Stimulated activated CD4-positive, alpha-beta T cell treated with anti-CD3 and anti-CD28 coated beads, Interleukin-1b, Interleukin-23, amount 100 ng/mL, for 24 hours (primary cell): ENCODE measurements around the gene PPAT.

Source experiments
- DNase-seq, 4 experiments: peaks; one replicate each; pipeline ENCODE4 v3.0.0-alpha.2; 2020; ENCODE audit warnings: low read depth in 4 of 4, low spot score in 1 of 4

The PPAT gene

GRCh38 chr4:56434599-56435139 lies 746 bp downstream of the PPAT start:
- peak in 2 of 4 experiments; percentile 2 to 24 for DNase-seq

DNA sequence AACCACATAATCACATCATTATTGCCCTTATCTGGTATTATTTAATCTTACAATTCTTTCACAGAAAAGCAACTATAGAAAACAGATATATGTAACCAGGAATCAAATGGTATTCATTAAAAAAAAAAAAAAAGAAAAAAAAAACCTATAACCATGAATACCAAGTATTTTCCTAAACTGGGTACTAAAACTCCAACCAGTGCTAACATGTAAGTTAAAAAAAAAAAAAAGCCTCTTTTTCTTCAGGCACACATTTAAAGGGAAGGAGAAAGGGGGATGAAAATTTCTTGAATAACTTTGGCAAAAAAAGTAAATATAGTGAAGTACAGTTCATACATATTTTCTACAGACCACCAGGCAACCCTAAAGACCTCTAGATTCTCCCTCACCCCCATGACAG lies 2.1 kb downstream of the PPAT start:
- no peak for DNase-seq

- DNase-seq: no peak
These were observed 5.2 kb downstream of the PPAT start for GRCh38 chr4:56430203-56430602.

- no peak for DNase-seq
These were observed 8.2 kb downstream of the PPAT start for GRCh38 chr4:56427179-56427578.

- DNase-seq: no peak
These were observed 9.1 kb downstream of the PPAT start for GRCh38 chr4:56426273-56426672.

GRCh38 chr4:56425518-56425917 lies 9.9 kb downstream of the PPAT start:
- no peak for DNase-seq

DNA sequence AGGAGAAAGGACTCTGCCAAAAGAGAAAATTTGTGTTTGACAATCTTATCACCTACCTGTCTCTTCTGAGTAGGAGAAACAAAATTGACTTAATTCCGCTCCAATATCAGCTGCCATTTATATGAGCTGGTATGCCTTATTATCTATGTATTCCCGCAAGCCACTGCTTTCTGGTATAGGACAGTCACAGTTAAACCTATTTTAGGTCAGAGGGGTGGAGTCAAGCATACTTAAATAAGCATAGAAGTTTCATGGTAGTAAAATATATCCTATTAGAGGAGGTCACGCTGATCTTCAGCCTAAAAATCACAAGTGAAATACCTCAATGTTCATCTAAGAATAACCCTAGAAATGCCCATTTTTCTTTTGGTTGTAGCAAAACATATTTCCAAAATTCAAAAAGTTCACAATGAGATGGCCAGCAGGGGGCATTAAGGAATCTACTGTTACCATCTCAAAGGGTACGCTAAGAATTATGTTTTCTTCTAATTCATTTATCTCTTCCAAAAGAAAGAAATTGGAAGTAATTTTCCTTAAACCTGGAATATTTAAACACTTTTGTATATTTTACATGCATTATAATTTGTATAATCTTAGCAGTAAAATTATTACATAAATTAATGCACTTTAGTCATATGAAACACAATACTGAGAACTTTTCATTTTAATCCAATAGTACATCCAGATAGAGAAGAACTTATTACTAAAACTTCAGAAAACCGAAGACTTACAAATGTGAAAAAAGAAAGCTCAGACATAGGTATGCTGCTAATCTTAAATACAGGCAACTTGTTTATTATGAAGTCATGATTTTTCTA lies 10.5 kb downstream of the PPAT start:
- no peak for DNase-seq

DNA sequence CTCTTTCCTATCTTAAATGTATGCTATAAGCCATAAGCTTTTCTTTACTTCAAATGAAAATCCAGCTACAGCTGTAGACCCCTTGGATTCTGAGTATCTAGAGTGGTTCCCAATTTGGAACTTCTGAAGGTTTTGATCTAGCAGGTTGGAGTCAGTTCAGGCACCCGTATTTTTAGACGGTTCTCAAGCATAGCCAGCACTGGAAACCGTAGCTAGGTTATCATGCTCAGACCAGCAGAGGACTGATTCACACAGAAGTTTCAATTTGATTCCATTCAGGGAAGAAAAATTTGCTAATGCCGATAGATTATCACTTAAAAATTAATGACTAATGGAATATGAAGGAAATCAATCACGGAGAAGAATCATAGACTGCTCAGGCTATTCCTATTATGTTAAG lies 11.2 kb downstream of the PPAT start:
- DNase-seq: no peak

GRCh38 chr4:56417396-56417795 lies 18.0 kb downstream of the PPAT start:
- no peak for DNase-seq

GRCh38 chr4:56416349-56416748 lies 19.1 kb downstream of the PPAT start:
- no peak for DNase-seq

DNA sequence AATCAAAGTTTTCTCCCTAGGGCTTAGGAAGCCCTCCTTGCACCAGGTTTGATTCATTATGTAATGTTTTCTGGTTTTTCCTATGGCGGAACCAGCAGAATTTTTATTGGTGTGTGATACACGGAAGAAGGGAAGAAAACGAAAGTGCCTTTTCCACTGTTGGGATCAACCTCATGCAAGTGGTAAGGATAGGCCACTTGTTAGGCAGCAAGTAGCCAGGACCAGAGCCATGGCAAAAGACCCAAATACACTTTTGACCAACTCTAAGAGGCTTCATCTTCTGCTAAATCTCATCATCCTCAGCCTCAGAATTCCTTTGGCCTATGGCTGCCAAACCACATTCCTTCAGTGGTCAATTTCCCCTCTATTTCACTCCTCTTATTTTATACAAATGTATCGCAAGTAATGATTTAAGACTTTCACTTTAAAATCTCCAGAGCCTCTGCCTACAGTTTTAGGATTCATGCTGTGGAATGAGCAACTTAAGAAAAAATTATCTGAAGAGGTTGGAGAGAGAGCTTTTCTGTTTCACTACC lies 21.2 kb downstream of the PPAT start:
- DNase-seq: no peak

DNA sequence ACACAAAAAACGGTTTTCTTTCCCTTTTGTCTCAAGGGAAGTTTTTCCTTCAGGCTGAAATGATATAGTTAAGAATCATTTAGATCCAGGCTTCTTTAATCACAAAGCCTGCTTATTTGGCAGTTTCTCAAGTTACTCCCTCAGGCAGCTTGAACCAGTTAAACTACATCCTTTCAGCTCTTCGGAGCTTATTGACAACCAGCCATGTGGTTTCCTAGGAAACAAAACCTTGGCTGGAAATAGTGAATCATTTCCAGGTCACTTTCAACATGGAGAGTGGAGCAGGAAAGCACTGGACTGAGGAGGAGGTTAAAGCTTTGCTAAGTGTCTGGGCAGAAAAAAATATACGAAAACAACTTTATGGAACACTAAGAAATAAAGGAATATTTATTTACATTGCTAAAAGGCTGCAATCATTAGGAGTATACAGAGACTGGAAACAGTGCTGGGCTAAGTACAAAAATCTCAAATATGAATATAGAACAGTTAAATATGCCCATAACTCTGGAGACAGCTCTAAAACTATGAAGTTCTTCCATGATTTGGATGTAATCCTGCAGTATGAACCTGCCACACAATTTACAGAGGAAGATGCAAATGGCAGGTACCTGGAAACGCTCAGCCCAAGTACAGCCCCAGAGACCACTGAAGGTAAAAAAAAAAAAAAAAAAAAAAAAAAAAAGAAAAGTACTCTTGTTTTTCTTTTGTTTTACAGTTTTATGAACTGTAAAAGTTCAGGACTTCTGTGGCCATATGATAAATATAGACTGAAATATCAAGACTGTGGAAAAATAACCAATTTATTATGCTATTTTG lies 25.0 kb downstream of the PPAT start:
- no peak for DNase-seq

- DNase-seq: no peak
These were observed 25.8 kb downstream of the PPAT start for GRCh38 chr4:56409511-56410090.

DNA sequence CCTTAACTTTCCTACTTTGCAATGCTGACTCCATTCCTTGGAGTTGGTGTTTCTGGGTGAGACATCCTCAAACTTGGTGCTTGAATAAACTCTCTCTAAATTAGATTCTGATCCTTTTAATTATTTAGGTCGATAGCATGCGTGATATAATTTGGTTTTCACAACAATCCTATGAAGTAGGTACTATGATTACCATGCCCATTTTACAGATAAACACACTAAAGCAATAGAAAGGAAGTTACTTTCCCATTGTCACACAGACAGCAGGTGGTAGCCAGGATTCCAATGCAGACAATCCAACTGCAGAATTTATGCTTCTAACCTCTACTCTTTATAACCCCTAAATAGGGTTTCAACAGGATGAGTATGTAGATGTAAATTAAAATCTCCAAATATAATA lies 26.4 kb downstream of the PPAT start:
- DNase-seq: no peak

DNA sequence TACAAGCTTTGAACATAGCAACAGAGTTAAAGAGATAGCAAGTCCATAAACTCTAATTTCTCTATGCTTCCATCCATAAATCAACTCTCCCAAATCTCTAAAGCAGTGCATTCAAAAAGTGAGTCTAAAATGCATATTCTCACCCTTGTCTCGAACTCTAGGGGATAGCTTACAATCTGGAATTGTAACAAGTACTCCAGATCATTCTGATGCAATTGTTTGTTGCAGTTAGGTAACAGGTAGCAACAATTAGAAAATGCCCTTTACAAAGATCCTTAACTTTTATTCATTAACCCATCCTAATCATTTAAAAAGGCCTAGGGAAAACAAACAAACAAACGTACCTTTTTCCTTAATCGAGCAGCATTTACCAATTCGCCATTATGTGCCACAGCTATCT lies 29.3 kb downstream of the PPAT start:
- no peak for DNase-seq

GRCh38 chr4:56405016-56405415 lies 30.4 kb downstream of the PPAT start:
- no peak for DNase-seq

GRCh38 chr4:56400560-56400959 lies 34.9 kb downstream of the PPAT start:
- DNase-seq: no peak

GRCh38 chr4:56391270-56391669 lies 44.1 kb downstream of the PPAT start:
- no peak for DNase-seq

- no peak for DNase-seq
These were observed 45.9 kb downstream of the PPAT start for GRCh38 chr4:56389558-56389957.

DNA sequence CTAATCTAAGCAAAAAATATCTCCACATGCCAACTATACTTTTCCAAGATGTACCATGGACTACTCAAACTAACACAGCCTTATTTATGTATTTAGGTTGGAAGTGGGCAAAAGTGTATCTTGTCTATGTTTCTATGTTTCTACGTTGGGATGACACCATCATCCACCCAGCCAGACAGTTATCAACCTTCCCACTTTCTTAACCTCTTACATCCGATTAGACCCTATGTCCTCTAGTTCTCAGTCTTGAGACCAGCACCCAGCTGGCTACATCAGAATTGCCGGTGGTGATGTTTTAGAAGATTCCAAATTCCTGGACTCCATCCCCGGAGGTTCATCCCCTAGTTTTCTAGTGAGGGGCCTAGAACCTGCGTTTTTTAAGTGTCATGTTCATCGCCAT lies 47.1 kb downstream of the PPAT start:
- DNase-seq: no peak
